ENCODE results near the gene ACTN3. TPM values are rescaled to one million over a fixed set of nuclear protein-coding genes. Genes with fewer than 3 reads are reported as not detected.

Gene ACTN3
- total and polyA plus RNA-seq, 7 donors, result under 0.01 TPM; not detected in 6

DNA sequence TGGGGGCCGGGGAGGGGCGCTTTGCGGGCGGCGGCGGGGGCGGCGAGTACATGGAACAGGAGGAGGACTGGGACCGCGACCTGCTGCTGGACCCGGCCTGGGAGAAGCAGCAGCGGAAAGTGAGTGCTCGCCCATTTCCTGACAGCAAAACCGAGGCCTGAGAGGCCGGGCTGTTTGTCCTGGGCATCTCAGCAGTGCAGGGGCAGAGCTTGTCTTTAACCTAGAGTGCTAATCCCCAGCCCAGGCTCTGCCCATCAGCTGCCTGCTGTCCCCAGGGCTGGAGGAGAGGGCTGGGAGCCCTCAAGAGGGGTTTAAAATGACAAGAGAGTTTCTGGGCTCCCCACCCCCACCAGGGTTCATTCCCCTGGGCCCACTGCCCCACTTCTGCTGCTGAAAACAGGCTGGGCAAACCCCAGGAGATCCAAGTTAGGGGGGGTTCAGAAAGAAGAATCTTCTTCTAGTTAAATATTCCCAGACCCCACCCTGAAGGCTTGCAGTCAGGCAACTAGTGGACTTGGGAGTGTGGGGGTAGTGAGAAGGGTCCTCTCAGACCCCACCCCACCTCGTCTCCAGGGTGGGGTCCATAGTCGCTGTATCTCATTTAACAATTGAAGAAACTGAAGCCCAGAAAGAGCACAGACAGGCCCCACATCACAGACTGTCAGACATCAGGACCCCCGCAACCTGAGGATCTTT lies 411 bp downstream of the ACTN3 start:
- peak overlapping the region in 3 of 4 donors; percentile 68 to 90 (median 76) for H3K4me3 ChIP-seq
- H3K4me1 ChIP-seq, result peaks cover 0 to 36% (median 27%) of the 10 kb centered on the region in 4 donors
- TF ChIP-seq CTCF (IDR thresholded peaks at IDR 0.05) (no peak), POLR2A (IDR thresholded peaks at IDR 0.05) (no peak), EP300 (IDR thresholded peaks at IDR 0.05) (no peak), POLR2AphosphoS5 (IDR thresholded peaks at IDR 0.05) (no peak)
- H3K36me3 ChIP-seq, result peaks cover 0 to 9% (median 0%) of the 10 kb centered on the region in 4 donors
- no peaks in the 10 kb centered on the region for H3K9me3 ChIP-seq
- H3K27ac ChIP-seq, result peak overlapping the region; percentile 81 to 88 (median 86)
- no peaks in the 10 kb centered on the region for H3K27me3 ChIP-seq
- 36% methylated on average over 18 of the region's 18 CpGs for WGBS, 2 donors
- intact Hi-C loops (cut with DNase I), result no loop called here
- DNase-seq, result no peak

DNA sequence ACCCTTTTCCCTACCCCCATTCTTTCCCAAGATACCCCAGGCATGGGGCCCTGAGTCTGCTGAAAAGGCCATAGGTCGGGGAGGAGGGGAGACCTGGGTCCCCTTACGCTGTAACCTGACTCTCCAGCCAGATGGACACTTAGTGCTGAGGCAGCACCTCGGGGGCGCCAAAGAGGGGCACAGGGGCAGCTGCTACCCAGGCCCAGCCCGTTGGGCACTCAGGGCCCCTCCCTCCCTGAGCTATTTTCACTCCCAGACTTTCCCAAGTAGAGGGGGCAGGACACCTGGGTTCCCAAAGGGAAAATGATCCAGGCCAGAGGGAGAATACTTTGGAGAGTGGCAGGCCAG lies 933 bp downstream of the ACTN3 start:
- no peaks in the 10 kb centered on the region for H3K9me3 ChIP-seq
- DNase-seq, result no peak
- TF ChIP-seq CTCF (IDR thresholded peaks at IDR 0.05) (no peak), POLR2A (IDR thresholded peaks at IDR 0.05) (no peak), POLR2AphosphoS5 (IDR thresholded peaks at IDR 0.05) (no peak), EP300 (IDR thresholded peaks at IDR 0.05) (no peak)
- peaks cover 0 to 36% (median 27%) of the 10 kb centered on the region in 4 donors for H3K4me1 ChIP-seq
- WGBS, 2 donors, result 41 to 49% methylated on average over 5 of the region's 5 CpGs
- peak overlapping the region in 2 of 4 donors; percentile 81 to 88 for H3K27ac ChIP-seq
- intact Hi-C loops (cut with DNase I), result no loop called here
- H3K4me3 ChIP-seq, result no peak overlapping the region
- H3K36me3 ChIP-seq, result peaks cover 0 to 4% (median 0%) of the 10 kb centered on the region in 4 donors
- H3K27me3 ChIP-seq, result no peaks in the 10 kb centered on the region

DNA sequence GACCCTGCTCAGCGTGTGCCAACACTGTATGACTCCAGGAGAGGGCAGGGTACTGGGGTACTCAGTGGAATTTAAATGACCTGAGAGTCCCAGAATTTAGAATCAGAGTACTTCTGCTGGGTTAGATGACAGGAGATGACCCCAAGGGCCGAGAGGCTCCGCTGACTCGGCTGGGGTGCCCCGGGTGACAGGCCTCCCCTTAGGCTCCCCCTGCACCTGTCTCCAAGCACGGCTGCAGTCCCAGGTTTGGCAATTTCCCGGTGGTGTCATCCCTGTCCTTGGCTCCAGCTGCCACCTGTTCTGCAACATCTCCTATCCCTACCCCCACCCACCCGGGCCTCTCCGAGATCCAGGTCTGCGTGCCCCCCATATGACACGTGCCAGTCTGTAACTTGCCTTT lies 1.3 kb downstream of the ACTN3 start:
- TF ChIP-seq EP300 (IDR thresholded peaks at IDR 0.05) (no peak), POLR2A (IDR thresholded peaks at IDR 0.05) (no peak), CTCF (IDR thresholded peaks at IDR 0.05) (no peak), POLR2AphosphoS5 (IDR thresholded peaks at IDR 0.05) (no peak)
- no peak for DNase-seq
- Histone ChIP-seq H3K4me1 (peaks cover 0 to 36% (median 27%) of the 10 kb centered on the region in 4 donors), H3K36me3 (no peaks in the 10 kb centered on the region), H3K9me3 (no peaks in the 10 kb centered on the region), H3K4me3 (no peak overlapping the region), H3K27ac (no peak overlapping the region), H3K27me3 (no peaks in the 10 kb centered on the region)
- intact Hi-C loops (cut with DNase I), result no loop called here
- WGBS, 2 donors, result 27 to 48% methylated on average over 11 of the region's 11 CpGs

- WGBS, 2 donors, result 44 to 58% methylated on average over 16 of the region's 16 CpGs
- H3K36me3 ChIP-seq, result no peaks in the 10 kb centered on the region
- intact Hi-C loops (cut with DNase I), result no loop called here
Observed at GRCh38 chr11:66548774-66549630, 2.3 kb downstream of the ACTN3 start.

More at GRCh38 chr11:66548774-66549630, 2.3 kb downstream of the ACTN3 start:
- TF ChIP-seq EP300 (IDR thresholded peaks at IDR 0.05) (no peak), CTCF (IDR thresholded peaks at IDR 0.05) (no peak), POLR2A (IDR thresholded peaks at IDR 0.05) (no peak)
- Histone ChIP-seq H3K27me3 (no peaks in the 10 kb centered on the region), H3K27ac (no peak overlapping the region), H3K4me3 (no peak overlapping the region), H3K4me1 (peaks cover 0 to 26% (median 18%) of the 10 kb centered on the region in 4 donors), H3K9me3 (no peaks in the 10 kb centered on the region)
- no peak for DNase-seq

Data from sigmoid colon (tissue), 7 donors.